Neural progenitor cell (in vitro differentiated cells): ENCODE measurements around the gene TAF15. TPM values are rescaled to one million over a fixed set of nuclear protein-coding genes. Genes with fewer than 3 reads are reported as not detected.

Source experiments
- DNase-seq: peaks from one replicate; pipeline ENCODE4 v3.0.0-alpha.2; 2016; ENCODE audit warnings: low spot score
- H2AFZ ChIP-seq: fragments of 200-600 bp; sonication (generic); replicated peaks from 2 replicates; pipeline ENCODE4 v1.6.1; 2016; ENCODE audit warnings: antibody characterized with exemption
- H3F3A ChIP-seq: fragments of 200-600 bp; sonication (generic); 2 replicates; pipeline ENCODE4 v1.6.1; 2016; ENCODE audit warnings: antibody characterized with exemption, low read depth
- H3K27ac ChIP-seq: fragments of 200-600 bp; sonication (generic); 2 replicates; pipeline ENCODE4 v1.5.1; 2016; ENCODE audit warnings: mild to moderate bottlenecking
- H3K27me3 ChIP-seq: fragments of 200-600 bp; sonication (generic); 2 replicates; pipeline ENCODE4 v1.6.1; 2016; ENCODE audit warnings: mild to moderate bottlenecking, moderate library complexity
- H3K36me3 ChIP-seq: fragments of 200-600 bp; sonication (generic); 2 replicates; pipeline ENCODE4 v1.5.1; 2016
- H3K4me1 ChIP-seq: fragments of 200-600 bp; sonication (generic); 2 replicates; pipeline ENCODE4 v1.6.1; 2016; ENCODE audit warnings: mixed run types
- H3K4me2 ChIP-seq: fragments of 200-600 bp; sonication (generic); 2 replicates; pipeline ENCODE4 v1.6.1; 2016
- H3K4me3 ChIP-seq: fragments of 200-600 bp; sonication (generic); 2 replicates; pipeline ENCODE4 v1.5.1; 2016
- H3K79me2 ChIP-seq: fragments of 200-600 bp; sonication (generic); 2 replicates; pipeline ENCODE4 v1.6.1; 2016; ENCODE audit warnings: low read depth
- H3K9ac ChIP-seq: fragments of 200-600 bp; sonication (generic); 2 replicates; pipeline ENCODE4 v1.6.1; 2016
- H3K9me3 ChIP-seq: fragments of 200-600 bp; sonication (generic); 2 replicates; pipeline ENCODE4 v1.5.1; 2016; ENCODE audit warnings: low read depth
- H4K20me1 ChIP-seq: fragments of 200-600 bp; sonication (generic); 2 replicates; pipeline ENCODE4 v1.6.1; 2016; ENCODE audit warnings: low read depth
- H3K27ac Mint-ChIP-seq: 3 replicates; pipeline ENCODE4 v1.8.0; 2021; ENCODE audit warnings: mixed read lengths
- H3K27me3 Mint-ChIP-seq: 2 replicates; pipeline ENCODE4 v1.8.0; 2022; ENCODE audit warnings: low read depth, mild to moderate bottlenecking, inconsistent platforms, moderate library complexity, mixed read lengths; ENCODE audit not compliant: insufficient read depth
- H3K36me3 Mint-ChIP-seq: 3 replicates; pipeline ENCODE4 v1.8.0; 2021; ENCODE audit warnings: mixed read lengths
- H3K4me1 Mint-ChIP-seq: 3 replicates; pipeline ENCODE4 v1.8.0; 2021; ENCODE audit warnings: mixed read lengths
- H3K4me3 Mint-ChIP-seq: 3 replicates; pipeline ENCODE4 v1.8.0; 2021; ENCODE audit warnings: mild to moderate bottlenecking, moderate library complexity, mixed read lengths
- H3K9me3 Mint-ChIP-seq: 3 replicates; pipeline ENCODE4 v1.8.0; 2020; ENCODE audit warnings: mixed read lengths
- CTCF ChIP-seq: fragments of 200-600 bp; sonication (generic); IDR thresholded peaks from 2 replicates; pipeline ENCODE4 v1.5.1; 2017; ENCODE audit warnings: antibody characterized with exemption, mild to moderate bottlenecking
- EZH2 ChIP-seq: fragments of 200-600 bp; sonication (generic); IDR thresholded peaks from 2 replicates; pipeline ENCODE4 v1.6.1; 2017; ENCODE audit warnings: antibody characterized with exemption, mild to moderate bottlenecking, moderate library complexity
- EZH2phosphoT487 ChIP-seq: fragments of 200-600 bp; sonication (generic); IDR thresholded peaks from 2 replicates; pipeline ENCODE4 v1.6.1; 2017; ENCODE audit warnings: antibody characterized with exemption
- total RNA-seq: library from RNA; depleted of rRNA; stranded (reverse); fragments of >200 nt; gene quantifications from 2 replicates; pipeline ENCODE4 v1.2.3, GENCODE V29; 2015; ENCODE audit warnings: low replicate concordance

The TAF15 gene
- total RNA-seq, 1 donor from 2014 or later: 90.1 TPM

GRCh38 chr17:35790841-35791240, 18.4 kb upstream of the TAF15 start:
- Mint-ChIP-seq H3K4me1 (peaks cover 15% of the 10 kb centered on the region), H3K27me3 (peaks cover 28% of the 10 kb centered on the region), H3K36me3 (no peaks in the 10 kb centered on the region), H3K4me3 (no peak overlapping the region), H3K27ac (no peak overlapping the region), H3K9me3 (no peaks in the 10 kb centered on the region)
- no peak overlapping the region for H3K4me3 ChIP-seq
- H3K27me3 ChIP-seq: peaks cover 71% of the 10 kb centered on the region
- H2AFZ ChIP-seq: no peak overlapping the region
- no peaks in the 10 kb centered on the region for H3K36me3 ChIP-seq
- DNase-seq: no peak
- no peak overlapping the region for H3K9ac ChIP-seq
- H3K4me2 ChIP-seq: no peak overlapping the region
- H4K20me1 ChIP-seq: peaks cover 10% of the 10 kb centered on the region
- no peaks in the 10 kb centered on the region for H3K4me1 ChIP-seq
- H3F3A ChIP-seq: no peaks in the 10 kb centered on the region
- no peak overlapping the region for H3K27ac ChIP-seq
- H3K79me2 ChIP-seq: no peaks in the 10 kb centered on the region
- TF ChIP-seq EZH2 (no peak), EZH2phosphoT487 (no peak), CTCF (no peak)
- H3K9me3 ChIP-seq: no peaks in the 10 kb centered on the region

GRCh38 chr17:35791681-35792350, 17.5 kb upstream of the TAF15 start:
- Histone ChIP-seq H3K36me3 (no peaks in the 10 kb centered on the region), H4K20me1 (peaks cover 10% of the 10 kb centered on the region), H2AFZ (no peak overlapping the region), H3K4me1 (no peaks in the 10 kb centered on the region), H3K9ac (no peak overlapping the region), H3K27ac (no peak overlapping the region), H3K27me3 (peaks cover 81% of the 10 kb centered on the region), H3K4me3 (no peak overlapping the region), H3F3A (no peaks in the 10 kb centered on the region), H3K4me2 (no peak overlapping the region), H3K79me2 (no peaks in the 10 kb centered on the region), H3K9me3 (no peaks in the 10 kb centered on the region)
- peaks cover 17% of the 10 kb centered on the region for H3K4me1 Mint-ChIP-seq
- H3K36me3 Mint-ChIP-seq: no peaks in the 10 kb centered on the region
- H3K27ac Mint-ChIP-seq: no peak overlapping the region
- H3K27me3 Mint-ChIP-seq: peaks cover 34% of the 10 kb centered on the region
- DNase-seq: no peak
- TF ChIP-seq CTCF: no peak
- TF ChIP-seq EZH2phosphoT487: no peak
- TF ChIP-seq EZH2: no peak
- H3K4me3 Mint-ChIP-seq: no peak overlapping the region
- no peaks in the 10 kb centered on the region for H3K9me3 Mint-ChIP-seq

- Histone ChIP-seq H4K20me1 (peaks cover 10% of the 10 kb centered on the region), H3K4me1 (no peaks in the 10 kb centered on the region), H2AFZ (no peak overlapping the region), H3K36me3 (no peaks in the 10 kb centered on the region), H3K27ac (no peak overlapping the region), H3K79me2 (no peaks in the 10 kb centered on the region), H3F3A (no peaks in the 10 kb centered on the region), H3K27me3 (peaks cover 87% of the 10 kb centered on the region), H3K4me2 (no peak overlapping the region), H3K9me3 (no peaks in the 10 kb centered on the region), H3K4me3 (no peak overlapping the region), H3K9ac (no peak overlapping the region)
- H3K36me3 Mint-ChIP-seq: no peaks in the 10 kb centered on the region
- peaks cover 47% of the 10 kb centered on the region for H3K27me3 Mint-ChIP-seq
- no peak overlapping the region for H3K4me3 Mint-ChIP-seq
- no peak for DNase-seq
- TF ChIP-seq EZH2 (no peak), EZH2phosphoT487 (no peak), CTCF (no peak)
- H3K9me3 Mint-ChIP-seq: no peaks in the 10 kb centered on the region
- no peak overlapping the region for H3K27ac Mint-ChIP-seq
- peaks cover 15% of the 10 kb centered on the region for H3K4me1 Mint-ChIP-seq
Observed at GRCh38 chr17:35793257-35793656, 16.0 kb upstream of the TAF15 start.
